Neural cell (in vitro differentiated cells): ENCODE measurements around the gene LUC7L3. TPM values are rescaled to one million over a fixed set of nuclear protein-coding genes. Genes with fewer than 3 reads are reported as not detected.

Experiments
- H2AFZ ChIP-seq: fragments of 200-600, 300-800 bp; sonication (generic), shearing (Covaris generic); 2 replicates; pipeline ENCODE4 v1.6.0; 2014; ENCODE audit warnings: low read depth, mild to moderate bottlenecking, antibody characterized with exemption, low read length, moderate library complexity
- H3F3A ChIP-seq: fragments of 200-600 bp; shearing (Covaris generic); 2 replicates; pipeline ENCODE4 v1.6.1; 2016; ENCODE audit warnings: mild to moderate bottlenecking, moderate library complexity, mixed read lengths, antibody characterized with exemption, low read length; ENCODE audit not compliant: insufficient read depth, poor library complexity, severe bottlenecking
- H3K27ac ChIP-seq: fragments of 200-600, 300-800 bp; sonication (generic), shearing (Covaris generic); 2 replicates; pipeline ENCODE4 v1.5.1; 2014; ENCODE audit warnings: mild to moderate bottlenecking, low read length, moderate library complexity
- H3K27me3 ChIP-seq: fragments of 300-800, 200-600 bp; sonication (generic), shearing (Covaris generic); 2 replicates; pipeline ENCODE4 v1.6.0; 2014; ENCODE audit warnings: mild to moderate bottlenecking, low read depth, low read length, moderate library complexity; ENCODE audit not compliant: insufficient read depth
- H3K36me3 ChIP-seq: fragments of 300-800, 200-600 bp; sonication (generic), shearing (Covaris generic); 2 replicates; pipeline ENCODE4 v1.5.1; 2014; ENCODE audit warnings: mild to moderate bottlenecking, antibody characterized with exemption, low read length, moderate library complexity; ENCODE audit not compliant: insufficient read depth
- H3K4me2 ChIP-seq: fragments of 300-800, 200-600 bp; sonication (generic), shearing (Covaris generic); 2 replicates; pipeline ENCODE4 v1.6.0; 2014; ENCODE audit warnings: mild to moderate bottlenecking, low read length
- H3K4me3 ChIP-seq: fragments of 300-800, 200-600 bp; sonication (generic), shearing (Covaris generic); 2 replicates; pipeline ENCODE4 v1.5.1; 2014; ENCODE audit warnings: mild to moderate bottlenecking, low read length, moderate library complexity
- H3K79me2 ChIP-seq: fragments of 200-600 bp; shearing (Covaris generic); replicated peaks from 2 replicates; pipeline ENCODE4 v1.6.0; 2014; ENCODE audit warnings: mild to moderate bottlenecking, low read length, moderate library complexity; ENCODE audit not compliant: insufficient read depth
- H3K9ac ChIP-seq: fragments of 300-800, 200-600 bp; sonication (generic), shearing (Covaris generic); 2 replicates; pipeline ENCODE4 v1.6.1; 2016; ENCODE audit warnings: mild to moderate bottlenecking, low read length, mixed read lengths
- H3K9me2 ChIP-seq: fragments of 200-600 bp; shearing (Covaris generic); 2 replicates; pipeline ENCODE4 v1.6.1; 2016; ENCODE audit warnings: mild to moderate bottlenecking, low read length, mixed read lengths; ENCODE audit not compliant: insufficient read depth
- H3K9me3 ChIP-seq: fragments of 200-600, 300-800 bp; sonication (generic), shearing (Covaris generic); 2 replicates; pipeline ENCODE4 v1.6.1; 2016; ENCODE audit warnings: mild to moderate bottlenecking, mixed run types, low read length, moderate library complexity, mixed read lengths
- H4K20me1 ChIP-seq: fragments of 200-600 bp; shearing (Covaris generic); 2 replicates; pipeline ENCODE4 v1.6.1; 2016; ENCODE audit warnings: mild to moderate bottlenecking, mixed run types; ENCODE audit not compliant: insufficient read depth
- EP300 ChIP-seq: fragments of 450-650 bp; conservative IDR thresholded peaks from 2 replicates; pipeline ENCODE4 v1.6.1; 2014; ENCODE audit warnings: antibody characterized with exemption, mild to moderate bottlenecking, moderate library complexity; ENCODE audit not compliant: poor library complexity, severe bottlenecking
- EZH2 ChIP-seq: fragments of 200-600, 300-800 bp; shearing (Covaris generic), sonication (generic); IDR thresholded peaks from 2 replicates; pipeline ENCODE4 v1.6.1; 2014; ENCODE audit warnings: antibody characterized with exemption, low read length, borderline replicate concordance, mild to moderate bottlenecking; ENCODE audit not compliant: insufficient read depth, poor library complexity, severe bottlenecking
- MXI1 ChIP-seq: fragments of 450-650 bp; conservative IDR thresholded peaks from 2 replicates; pipeline ENCODE4 v1.6.1; 2014; ENCODE audit warnings: antibody characterized with exemption, mild to moderate bottlenecking; ENCODE audit not compliant: poor library complexity, severe bottlenecking
- POLR2AphosphoS5 ChIP-seq: IDR thresholded peaks from 2 replicates; pipeline ENCODE4 v1.6.1; 2012
- RAD21 ChIP-seq: fragments of 450-650 bp; conservative IDR thresholded peaks from 2 replicates; pipeline ENCODE4 v1.6.1; 2014; ENCODE audit warnings: antibody characterized with exemption, mild to moderate bottlenecking, moderate library complexity
- SMC3 ChIP-seq: fragments of 450-650 bp; conservative IDR thresholded peaks from 2 replicates; pipeline ENCODE4 v1.6.1; 2014; ENCODE audit warnings: antibody characterized with exemption, mild to moderate bottlenecking, moderate library complexity; ENCODE audit not compliant: poor library complexity
- TAF1 ChIP-seq: IDR thresholded peaks from 2 replicates; pipeline ENCODE4 v1.6.1; 2012; ENCODE audit warnings: low read depth
- polyA plus RNA-seq: library from polyadenylated mRNA; depleted of rRNA; stranded (reverse); fragments of >200 nt; gene quantifications from 2 replicates; pipeline ENCODE4 v1.2.3, GENCODE V29; 2014
- TF ChIP-seq, protein P1 (sequence below): fragments of 450-650 bp; IDR thresholded peaks from 2 replicates; pipeline ENCODE4 v1.5.1; 2014; ENCODE audit warnings: antibody characterized with exemption, mild to moderate bottlenecking, moderate library complexity; ENCODE audit not compliant: poor library complexity, severe bottlenecking
- TF ChIP-seq, protein P2 (sequence below): IDR thresholded peaks from 2 replicates; pipeline ENCODE4 v1.6.1; 2012; ENCODE audit warnings: borderline replicate concordance

LUC7L3 gene
- polyA plus RNA-seq, 1 donor from 2014 or later, result 677 TPM

DNA sequence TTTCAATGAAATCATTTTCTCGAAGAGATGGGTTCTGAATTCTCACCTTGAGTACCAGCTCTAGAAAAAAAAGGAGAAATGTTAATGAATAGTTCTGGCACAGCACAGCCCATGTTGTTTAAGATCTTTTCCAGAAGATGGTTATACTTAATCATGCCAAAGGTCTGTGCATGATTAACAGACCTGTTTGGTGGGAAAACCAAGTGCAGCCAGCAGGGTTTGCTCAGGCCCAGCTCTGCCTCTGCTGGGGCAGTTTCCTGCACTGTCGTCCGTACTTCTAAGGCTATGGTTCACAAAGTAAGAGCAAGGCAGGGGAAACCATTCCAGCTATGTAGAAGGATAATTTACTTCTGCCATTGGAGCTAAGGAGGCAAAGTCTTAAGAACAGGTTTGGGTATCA lies 22.3 kb upstream of the LUC7L3 start:
- H3K27ac ChIP-seq, result no peak overlapping the region
- H3K79me2 ChIP-seq, result no peaks in the 10 kb centered on the region
- H3K4me3 ChIP-seq, result no peak overlapping the region
- no peak overlapping the region for H3K4me2 ChIP-seq
- H4K20me1 ChIP-seq, result no peaks in the 10 kb centered on the region
- no peaks in the 10 kb centered on the region for H3K9me2 ChIP-seq
- H3F3A ChIP-seq, result no peaks in the 10 kb centered on the region
- H3K9ac ChIP-seq, result no peak overlapping the region
- no peaks in the 10 kb centered on the region for H3K9me3 ChIP-seq
- no peak overlapping the region for H2AFZ ChIP-seq
- no peaks in the 10 kb centered on the region for H3K27me3 ChIP-seq
- TF ChIP-seq EP300, result no peak
- TF ChIP-seq RAD21, result no peak
- no peak for TF ChIP-seq MXI1
- TF ChIP-seq, protein P1, sequence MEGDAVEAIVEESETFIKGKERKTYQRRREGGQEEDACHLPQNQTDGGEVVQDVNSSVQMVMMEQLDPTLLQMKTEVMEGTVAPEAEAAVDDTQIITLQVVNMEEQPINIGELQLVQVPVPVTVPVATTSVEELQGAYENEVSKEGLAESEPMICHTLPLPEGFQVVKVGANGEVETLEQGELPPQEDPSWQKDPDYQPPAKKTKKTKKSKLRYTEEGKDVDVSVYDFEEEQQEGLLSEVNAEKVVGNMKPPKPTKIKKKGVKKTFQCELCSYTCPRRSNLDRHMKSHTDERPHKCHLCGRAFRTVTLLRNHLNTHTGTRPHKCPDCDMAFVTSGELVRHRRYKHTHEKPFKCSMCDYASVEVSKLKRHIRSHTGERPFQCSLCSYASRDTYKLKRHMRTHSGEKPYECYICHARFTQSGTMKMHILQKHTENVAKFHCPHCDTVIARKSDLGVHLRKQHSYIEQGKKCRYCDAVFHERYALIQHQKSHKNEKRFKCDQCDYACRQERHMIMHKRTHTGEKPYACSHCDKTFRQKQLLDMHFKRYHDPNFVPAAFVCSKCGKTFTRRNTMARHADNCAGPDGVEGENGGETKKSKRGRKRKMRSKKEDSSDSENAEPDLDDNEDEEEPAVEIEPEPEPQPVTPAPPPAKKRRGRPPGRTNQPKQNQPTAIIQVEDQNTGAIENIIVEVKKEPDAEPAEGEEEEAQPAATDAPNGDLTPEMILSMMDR, result no peak
- TF ChIP-seq, protein P2, sequence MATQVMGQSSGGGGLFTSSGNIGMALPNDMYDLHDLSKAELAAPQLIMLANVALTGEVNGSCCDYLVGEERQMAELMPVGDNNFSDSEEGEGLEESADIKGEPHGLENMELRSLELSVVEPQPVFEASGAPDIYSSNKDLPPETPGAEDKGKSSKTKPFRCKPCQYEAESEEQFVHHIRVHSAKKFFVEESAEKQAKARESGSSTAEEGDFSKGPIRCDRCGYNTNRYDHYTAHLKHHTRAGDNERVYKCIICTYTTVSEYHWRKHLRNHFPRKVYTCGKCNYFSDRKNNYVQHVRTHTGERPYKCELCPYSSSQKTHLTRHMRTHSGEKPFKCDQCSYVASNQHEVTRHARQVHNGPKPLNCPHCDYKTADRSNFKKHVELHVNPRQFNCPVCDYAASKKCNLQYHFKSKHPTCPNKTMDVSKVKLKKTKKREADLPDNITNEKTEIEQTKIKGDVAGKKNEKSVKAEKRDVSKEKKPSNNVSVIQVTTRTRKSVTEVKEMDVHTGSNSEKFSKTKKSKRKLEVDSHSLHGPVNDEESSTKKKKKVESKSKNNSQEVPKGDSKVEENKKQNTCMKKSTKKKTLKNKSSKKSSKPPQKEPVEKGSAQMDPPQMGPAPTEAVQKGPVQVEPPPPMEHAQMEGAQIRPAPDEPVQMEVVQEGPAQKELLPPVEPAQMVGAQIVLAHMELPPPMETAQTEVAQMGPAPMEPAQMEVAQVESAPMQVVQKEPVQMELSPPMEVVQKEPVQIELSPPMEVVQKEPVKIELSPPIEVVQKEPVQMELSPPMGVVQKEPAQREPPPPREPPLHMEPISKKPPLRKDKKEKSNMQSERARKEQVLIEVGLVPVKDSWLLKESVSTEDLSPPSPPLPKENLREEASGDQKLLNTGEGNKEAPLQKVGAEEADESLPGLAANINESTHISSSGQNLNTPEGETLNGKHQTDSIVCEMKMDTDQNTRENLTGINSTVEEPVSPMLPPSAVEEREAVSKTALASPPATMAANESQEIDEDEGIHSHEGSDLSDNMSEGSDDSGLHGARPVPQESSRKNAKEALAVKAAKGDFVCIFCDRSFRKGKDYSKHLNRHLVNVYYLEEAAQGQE, result no peak
- TF ChIP-seq SMC3, result no peak
- TF ChIP-seq POLR2AphosphoS5, result no peak
- peaks cover 23% of the 10 kb centered on the region for H3K36me3 ChIP-seq

- peaks cover 23% of the 10 kb centered on the region for H3K36me3 ChIP-seq
- H3K27ac ChIP-seq, result no peak overlapping the region
Observed at GRCh38 chr17:50697663-50698272, 21.6 kb upstream of the LUC7L3 start.

More at GRCh38 chr17:50697663-50698272, 21.6 kb upstream of the LUC7L3 start:
- H4K20me1 ChIP-seq, result no peaks in the 10 kb centered on the region
- H3K9ac ChIP-seq, result no peak overlapping the region
- no peak overlapping the region for H3K4me2 ChIP-seq
- H3F3A ChIP-seq, result no peaks in the 10 kb centered on the region
- no peak overlapping the region for H2AFZ ChIP-seq
- TF ChIP-seq RAD21 (peak; percentile 67), MXI1 (no peak), EP300 (no peak), POLR2AphosphoS5 (no peak), TAF1 (no peak), SMC3 (peak; percentile 74), EZH2 (no peak)
- TF ChIP-seq, protein P2, result no peak
- TF ChIP-seq, protein P1, result peak; percentile 58
- H3K27me3 ChIP-seq, result no peaks in the 10 kb centered on the region
- H3K9me3 ChIP-seq, result no peaks in the 10 kb centered on the region
- H3K9me2 ChIP-seq, result no peaks in the 10 kb centered on the region
- no peak overlapping the region for H3K4me3 ChIP-seq
- no peaks in the 10 kb centered on the region for H3K79me2 ChIP-seq
